HepG2 (cell line): ENCODE results near the gene ZNF568. TPM values are rescaled to one million over a fixed set of nuclear protein-coding genes. Genes with fewer than 3 reads are reported as not detected.

ENCODE experiments used
- ETS1 ChIP-seq: sonication (generic); formaldehyde crosslinking; IDR thresholded peaks from 2 replicates; pipeline ENCODE4 v1.4.0; 2020; ENCODE audit warnings: missing genetic modification reagents
- HMGXB3 ChIP-seq: sonication (generic); formaldehyde crosslinking; IDR thresholded peaks from 2 replicates; pipeline ENCODE4 v1.4.0; 2020; ENCODE audit warnings: missing genetic modification reagents, borderline replicate concordance
- KAT8 ChIP-seq: IDR thresholded peaks from 2 replicates; pipeline ENCODE4 v1.6.1; 2016; ENCODE audit warnings: missing genetic modification reagents, missing compliant biosample characterization
- KDM5B ChIP-seq: sonication (generic); formaldehyde crosslinking; IDR thresholded peaks from 2 replicates; pipeline ENCODE4 v1.4.0; 2020; ENCODE audit warnings: missing genetic modification reagents, mild to moderate bottlenecking, borderline replicate concordance
- REST ChIP-seq, 2 experiments: IDR thresholded peaks; 2 replicates each; pipeline ENCODE4 v1.6.1; 2011 to 2012; ENCODE audit warnings: low read length in 2 of 2, borderline replicate concordance in 1 of 2, low read depth in 1 of 2, mild to moderate bottlenecking in 1 of 2, moderate library complexity in 1 of 2
- REXO4 ChIP-seq: sonication (generic); formaldehyde crosslinking; IDR thresholded peaks from 2 replicates; pipeline ENCODE4 v1.8.0; 2022; ENCODE audit warnings: missing genetic modification reagents, mild to moderate bottlenecking, borderline replicate concordance
- SIX1 ChIP-seq: sonication (generic); formaldehyde crosslinking; IDR thresholded peaks from 2 replicates; pipeline ENCODE4 v1.4.0; 2020; ENCODE audit warnings: missing genetic modification reagents, borderline replicate concordance
- TBX3 ChIP-seq: fragments of 450-650 bp; IDR thresholded peaks from 2 replicates; pipeline ENCODE4 v1.6.1; 2017; ENCODE audit warnings: antibody characterized with exemption, mild to moderate bottlenecking, inconsistent platforms, borderline replicate concordance
- U2AF1 ChIP-seq: fragments of 200-400 bp; formaldehyde crosslinking; optimal IDR thresholded peaks from 2 replicates; pipeline ENCODE3; 2017; ENCODE audit warnings: mild to moderate bottlenecking, low read depth, low read length
- ZFP91 ChIP-seq: sonication (generic); formaldehyde crosslinking; IDR thresholded peaks from 2 replicates; pipeline ENCODE4 v1.9.0; 2022; ENCODE audit warnings: missing genetic modification reagents, mild to moderate bottlenecking, borderline replicate concordance
- ZNF274 ChIP-seq: sonication (generic); formaldehyde crosslinking; IDR thresholded peaks from 2 replicates; pipeline ENCODE4 v1.5.1; 2020; ENCODE audit warnings: mild to moderate bottlenecking, missing genetic modification reagents
- ZNF333 ChIP-seq: sonication (generic); formaldehyde crosslinking; IDR thresholded peaks from 2 replicates; pipeline ENCODE4 v1.4.0; 2020; ENCODE audit warnings: mild to moderate bottlenecking, missing genetic modification reagents, borderline replicate concordance
- polyA plus RNA-seq, 8 experiments: library from polyadenylated mRNA; depleted of rRNA in 3 of 8; stranded (reverse) in 7 of 8; unstranded in 1 of 8; fragments of >200 nt; fragmentation: Illumina TruSeq in 4 of 8; extraction: Trizol in 4 of 8; gene quantifications; 2 replicates each; pipeline versions ENCODE4 v1.2.1 to v1.2.3, GENCODE V29; 2011 to 2016; ENCODE audit warnings: low read depth in 4 of 8, missing spikeins in 1 of 8, mixed read lengths in 1 of 8; ENCODE audit not compliant: insufficient read depth in 1 of 8
- total RNA-seq, 5 experiments: library from RNA; depleted of rRNA; stranded (reverse); fragments of >200 nt; fragmentation: Illumina TruSeq; extraction: Trizol; gene quantifications; 2 replicates each; pipeline ENCODE4 v1.2.3, GENCODE V29; 2016; ENCODE audit warnings: low read depth in 1 of 5
- TF ChIP-seq, protein P1 (sequence below): sonication (generic); formaldehyde crosslinking; IDR thresholded peaks from 2 replicates; pipeline ENCODE4 v1.4.0; 2020; ENCODE audit warnings: mild to moderate bottlenecking, missing genetic modification reagents, borderline replicate concordance

Gene ZNF568
- total and polyA plus RNA-seq, 2 of the 13 experiments (the other 11 are each of a cell fraction or from before 2014, with no cell fraction given): 0.15 to 1.00 TPM

DNA sequence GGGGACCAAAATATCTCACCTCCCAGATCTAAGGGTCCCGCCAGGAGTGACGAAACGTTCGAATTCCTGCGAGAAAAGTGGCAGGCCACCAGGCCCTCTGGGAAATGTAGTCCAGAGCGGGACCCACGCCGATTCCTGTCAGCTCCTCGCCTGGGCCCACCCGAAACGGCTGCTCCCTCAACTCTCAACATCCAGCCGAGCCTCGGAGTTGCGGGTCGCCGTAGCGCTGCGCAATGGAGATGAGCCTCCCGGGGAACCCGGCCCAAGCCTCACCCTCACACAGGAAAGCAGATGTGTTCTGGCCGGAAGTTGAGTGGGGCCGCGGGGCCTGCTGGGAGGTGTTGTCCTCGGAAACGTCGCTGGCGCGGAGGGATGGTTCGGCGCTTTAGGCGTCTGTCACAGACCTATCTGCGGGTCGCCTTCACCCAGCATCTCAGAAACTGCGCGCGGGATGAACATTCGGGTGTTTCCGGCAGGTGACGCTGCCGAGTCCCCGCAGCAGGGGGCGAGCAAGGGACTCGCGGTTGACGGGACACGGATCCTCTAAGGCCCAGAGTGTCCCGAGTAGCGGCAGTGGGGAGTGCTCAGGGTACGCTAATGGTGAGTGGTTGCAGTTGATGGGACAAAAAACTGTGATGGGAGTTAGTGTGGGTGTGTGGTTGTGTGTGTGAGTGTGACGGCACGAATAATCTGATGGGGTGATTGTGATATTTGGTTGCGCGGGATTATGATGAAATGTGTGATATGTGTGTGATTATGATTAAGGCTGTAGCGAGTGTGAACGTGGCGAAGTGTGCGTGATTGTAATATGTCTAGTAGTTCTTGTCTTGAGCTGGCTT, at the start of gene ZNF568, which contains the start of gene ZNF829 (continued):
- TF ChIP-seq REST (IDR thresholded peaks at IDR 0.05; ENCODE audit: borderline replicate concordance in 1 of 2, low read depth in 1 of 2, low read length in 2 of 2) (no peak), SIX1 (CRISPR knock-in tag) (no peak), KAT8 (CRISPR knock-in tag) (peak; percentile 47), KDM5B (peak; percentile 19; the same call in 1 of the 2 replicates), ZFP91 (peak; percentile 29; the same call in 1 of the 2 replicates), ZNF274 (CRISPR knock-in tag) (peak; percentile 42; the same call in 1 of the 2 replicates), TBX3 (no peak), ETS1 (no peak), ZNF333 (CRISPR knock-in tag) (no peak), U2AF1 (no peak), HMGXB3 (CRISPR knock-in tag) (no peak), REXO4 (CRISPR knock-in tag) (no peak)
- TF ChIP-seq, protein P1, sequence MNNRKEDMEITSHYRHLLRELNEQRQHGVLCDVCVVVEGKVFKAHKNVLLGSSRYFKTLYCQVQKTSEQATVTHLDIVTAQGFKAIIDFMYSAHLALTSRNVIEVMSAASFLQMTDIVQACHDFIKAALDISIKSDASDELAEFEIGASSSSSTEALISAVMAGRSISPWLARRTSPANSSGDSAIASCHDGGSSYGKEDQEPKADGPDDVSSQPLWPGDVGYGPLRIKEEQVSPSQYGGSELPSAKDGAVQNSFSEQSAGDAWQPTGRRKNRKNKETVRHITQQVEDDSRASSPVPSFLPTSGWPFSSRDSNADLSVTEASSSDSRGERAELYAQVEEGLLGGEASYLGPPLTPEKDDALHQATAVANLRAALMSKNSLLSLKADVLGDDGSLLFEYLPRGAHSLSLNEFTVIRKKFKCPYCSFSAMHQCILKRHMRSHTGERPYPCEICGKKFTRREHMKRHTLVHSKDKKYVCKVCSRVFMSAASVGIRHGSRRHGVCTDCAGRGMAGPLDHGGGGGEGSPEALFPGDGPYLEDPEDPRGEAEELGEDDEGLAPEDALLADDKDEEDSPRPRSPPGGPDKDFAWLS: no peak
